ENCODE measurements around the gene PRKG1.

DNA sequence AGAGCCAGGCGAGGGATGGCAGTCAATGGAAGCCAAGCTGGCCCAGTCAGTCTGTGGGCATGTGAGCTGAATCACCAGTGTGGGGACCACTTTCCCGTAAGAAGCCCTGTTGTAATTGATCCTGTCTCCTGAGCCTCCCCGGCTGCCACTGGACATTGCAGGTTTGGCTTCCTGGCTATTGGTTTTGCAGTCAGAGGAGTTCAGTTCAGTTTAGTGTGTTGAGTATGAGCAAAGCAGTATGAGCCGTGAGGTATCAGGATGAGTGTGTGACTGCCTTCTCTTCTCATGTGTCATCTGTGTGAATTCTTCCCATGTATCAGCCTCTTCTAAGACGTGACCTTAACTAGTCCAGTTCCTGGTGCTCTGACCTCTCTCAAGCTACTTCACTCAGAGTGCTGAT, 227.4 kb downstream of the PRKG1 start:
- TF ChIP-seq EZH2 (IDR thresholded peaks at IDR 0.05; ENCODE audit: insufficient read depth, poor library complexity, severe bottlenecking) (no peak), EZH2phosphoT487 (IDR thresholded peaks at IDR 0.05; ENCODE audit: insufficient read depth, low read depth) (no peak)

Measured in GM23248 (cell line).